Measurements from ENCODE around the gene EBF4. TPM values are rescaled to one million over a fixed set of nuclear protein-coding genes. Genes with fewer than 3 reads are reported as not detected.
"Not testable (repeated sequence)": the region's sequence is repeated elsewhere in the genome, so short reads cannot be mapped to it uniquely, and the experiment has no call there.

The EBF4 gene
- polyA plus RNA-seq, 1 donor from 2014 or later, result 13.2 TPM

DNA sequence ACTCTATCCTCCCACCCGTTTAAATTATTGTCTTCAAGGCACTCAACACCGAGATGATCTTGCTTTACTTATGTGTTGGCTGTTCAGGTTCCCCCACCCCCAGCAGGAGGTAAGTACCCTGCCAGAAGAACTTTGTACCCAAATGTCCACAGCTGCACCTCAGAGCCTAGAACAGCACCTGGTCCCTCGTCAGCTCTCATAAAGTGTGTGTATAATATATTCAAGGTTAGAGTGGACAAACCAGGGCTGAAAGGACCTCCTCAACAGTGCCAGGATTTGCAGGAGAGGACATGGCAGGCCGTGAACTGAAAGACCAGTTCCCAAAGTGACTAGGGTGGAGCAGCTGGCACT lies 113.7 kb downstream of the EBF4 start:
- Histone ChIP-seq H3K9ac (ENCODE audit: low read length) (no peak overlapping the region), H3K4me2 (ENCODE audit: low read length) (no peak overlapping the region), H3K4me3 (ENCODE audit: low read length) (no peak overlapping the region), H3K27ac (ENCODE audit: low read length) (no peak overlapping the region), H3F3A (ENCODE audit: insufficient read depth, low read length, poor library complexity, severe bottlenecking) (no peaks in the 10 kb centered on the region), H3K9me3 (ENCODE audit: low read length) (no peaks in the 10 kb centered on the region), H3K79me2 (replicated peaks; ENCODE audit: insufficient read depth, low read length) (no peaks in the 10 kb centered on the region), H3K36me3 (ENCODE audit: insufficient read depth, low read length) (no peaks in the 10 kb centered on the region), H3K9me2 (ENCODE audit: insufficient read depth, low read length) (no peaks in the 10 kb centered on the region), H4K20me1 (ENCODE audit: insufficient read depth) (no peaks in the 10 kb centered on the region), H3K27me3 (ENCODE audit: insufficient read depth, low read depth, low read length) (peaks cover 52% of the 10 kb centered on the region), H2AFZ (ENCODE audit: low read depth, low read length) (no peak overlapping the region)
- TF ChIP-seq RAD21 (conservative IDR thresholded peaks at IDR 0.05) (no peak), SMC3 (conservative IDR thresholded peaks at IDR 0.05; ENCODE audit: poor library complexity) (no peak), POLR2AphosphoS5 (IDR thresholded peaks at IDR 0.05) (no peak), EP300 (conservative IDR thresholded peaks at IDR 0.05; ENCODE audit: poor library complexity, severe bottlenecking) (no peak), EZH2 (IDR thresholded peaks at IDR 0.05; ENCODE audit: borderline replicate concordance, insufficient read depth, low read length, poor library complexity, severe bottlenecking) (no peak), MXI1 (conservative IDR thresholded peaks at IDR 0.05; ENCODE audit: poor library complexity, severe bottlenecking) (no peak), REST (IDR thresholded peaks at IDR 0.05; ENCODE audit: borderline replicate concordance) (no peak), TAF1 (IDR thresholded peaks at IDR 0.05; ENCODE audit: low read depth) (no peak)
- TF ChIP-seq, protein P1, sequence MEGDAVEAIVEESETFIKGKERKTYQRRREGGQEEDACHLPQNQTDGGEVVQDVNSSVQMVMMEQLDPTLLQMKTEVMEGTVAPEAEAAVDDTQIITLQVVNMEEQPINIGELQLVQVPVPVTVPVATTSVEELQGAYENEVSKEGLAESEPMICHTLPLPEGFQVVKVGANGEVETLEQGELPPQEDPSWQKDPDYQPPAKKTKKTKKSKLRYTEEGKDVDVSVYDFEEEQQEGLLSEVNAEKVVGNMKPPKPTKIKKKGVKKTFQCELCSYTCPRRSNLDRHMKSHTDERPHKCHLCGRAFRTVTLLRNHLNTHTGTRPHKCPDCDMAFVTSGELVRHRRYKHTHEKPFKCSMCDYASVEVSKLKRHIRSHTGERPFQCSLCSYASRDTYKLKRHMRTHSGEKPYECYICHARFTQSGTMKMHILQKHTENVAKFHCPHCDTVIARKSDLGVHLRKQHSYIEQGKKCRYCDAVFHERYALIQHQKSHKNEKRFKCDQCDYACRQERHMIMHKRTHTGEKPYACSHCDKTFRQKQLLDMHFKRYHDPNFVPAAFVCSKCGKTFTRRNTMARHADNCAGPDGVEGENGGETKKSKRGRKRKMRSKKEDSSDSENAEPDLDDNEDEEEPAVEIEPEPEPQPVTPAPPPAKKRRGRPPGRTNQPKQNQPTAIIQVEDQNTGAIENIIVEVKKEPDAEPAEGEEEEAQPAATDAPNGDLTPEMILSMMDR (IDR thresholded peaks at IDR 0.05; ENCODE audit: poor library complexity, severe bottlenecking), result no peak

DNA sequence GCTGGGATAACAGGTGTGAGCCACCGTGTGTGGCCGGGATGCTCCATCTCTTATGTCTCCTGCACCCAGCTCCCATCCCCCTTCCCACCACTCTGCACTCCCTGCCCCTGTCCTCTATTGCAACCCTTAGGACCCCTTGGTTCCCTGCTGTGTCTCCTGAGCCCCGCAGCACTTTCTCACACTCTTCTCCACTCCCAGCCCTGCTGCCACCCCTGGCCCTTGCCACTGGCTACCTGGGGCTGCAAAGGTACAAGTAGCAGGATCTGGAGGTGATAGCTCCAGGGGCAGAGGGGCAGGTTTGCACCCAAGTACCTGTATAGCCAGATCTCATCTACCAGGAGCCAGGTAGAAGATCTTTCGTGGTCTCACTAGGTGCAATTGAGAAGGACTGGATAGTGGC lies 114.4 kb downstream of the EBF4 start:
- Histone ChIP-seq H3K36me3 (ENCODE audit: insufficient read depth, low read length) (no peaks in the 10 kb centered on the region), H3K27ac (ENCODE audit: low read length) (no peak overlapping the region), H4K20me1 (ENCODE audit: insufficient read depth) (no peaks in the 10 kb centered on the region), H3K4me2 (ENCODE audit: low read length) (no peak overlapping the region), H3K79me2 (replicated peaks; ENCODE audit: insufficient read depth, low read length) (no peaks in the 10 kb centered on the region), H2AFZ (ENCODE audit: low read depth, low read length) (no peak overlapping the region), H3K4me3 (ENCODE audit: low read length) (no peak overlapping the region), H3K9ac (ENCODE audit: low read length) (no peak overlapping the region), H3K9me3 (ENCODE audit: low read length) (peaks cover 4% of the 10 kb centered on the region), H3K27me3 (ENCODE audit: insufficient read depth, low read depth, low read length) (peaks cover 48% of the 10 kb centered on the region), H3K9me2 (ENCODE audit: insufficient read depth, low read length) (no peaks in the 10 kb centered on the region), H3F3A (ENCODE audit: insufficient read depth, low read length, poor library complexity, severe bottlenecking) (no peaks in the 10 kb centered on the region)
- TF ChIP-seq RAD21 (conservative IDR thresholded peaks at IDR 0.05), result no peak
- TF ChIP-seq POLR2AphosphoS5 (IDR thresholded peaks at IDR 0.05), result no peak
- TF ChIP-seq EZH2 (IDR thresholded peaks at IDR 0.05; ENCODE audit: borderline replicate concordance, insufficient read depth, low read length, poor library complexity, severe bottlenecking), result no peak
- no peak for TF ChIP-seq MXI1 (conservative IDR thresholded peaks at IDR 0.05; ENCODE audit: poor library complexity, severe bottlenecking)
- TF ChIP-seq, protein P1 (IDR thresholded peaks at IDR 0.05; ENCODE audit: poor library complexity, severe bottlenecking), result no peak
- no peak for TF ChIP-seq TAF1 (IDR thresholded peaks at IDR 0.05; ENCODE audit: low read depth)
- no peak for TF ChIP-seq EP300 (conservative IDR thresholded peaks at IDR 0.05; ENCODE audit: poor library complexity, severe bottlenecking)

DNA sequence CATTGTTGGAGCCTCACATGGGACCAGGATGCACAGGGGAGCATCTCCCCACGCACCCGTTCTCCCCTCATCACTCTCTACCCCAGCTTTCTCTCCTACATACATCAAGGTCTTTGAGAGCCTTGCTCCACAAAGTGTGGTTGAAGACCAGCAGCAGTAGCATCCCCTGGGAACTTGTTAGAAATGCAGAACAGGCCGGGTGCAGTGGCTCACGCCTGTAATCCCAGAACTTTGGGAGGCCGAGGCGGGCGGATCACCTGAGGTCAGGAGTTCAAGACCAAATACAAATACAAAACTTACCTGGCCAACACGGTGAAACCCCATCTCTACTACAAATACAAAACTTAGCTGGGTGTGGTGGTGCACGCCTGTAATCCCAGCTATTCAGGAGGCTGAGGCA lies 115.3 kb downstream of the EBF4 start:
- not testable (repeated sequence) for H3K27ac ChIP-seq (ENCODE audit: low read length); H3F3A ChIP-seq (ENCODE audit: insufficient read depth, low read length, poor library complexity, severe bottlenecking); H3K4me3 ChIP-seq (ENCODE audit: low read length); H3K4me2 ChIP-seq (ENCODE audit: low read length); H4K20me1 ChIP-seq (ENCODE audit: insufficient read depth); H3K79me2 ChIP-seq (replicated peaks; ENCODE audit: insufficient read depth, low read length); H3K9me2 ChIP-seq (ENCODE audit: insufficient read depth, low read length); H3K9ac ChIP-seq (ENCODE audit: low read length); H3K36me3 ChIP-seq (ENCODE audit: insufficient read depth, low read length); H2AFZ ChIP-seq (ENCODE audit: low read depth, low read length); H3K9me3 ChIP-seq (ENCODE audit: low read length)
- peaks cover 39% of the 10 kb centered on the region for H3K27me3 ChIP-seq (ENCODE audit: insufficient read depth, low read depth, low read length)

Data from neural cell (in vitro differentiated cells).